C1 segment of cervical spinal cord (tissue), 14 donors: ENCODE results near the gene ERICH6B.
"Not testable (repeated sequence)": the region's sequence is repeated elsewhere in the genome, so short reads cannot be mapped to it uniquely, and the experiment has no call there.

Source experiments
- DNase-seq, 14 donors: peaks; one replicate each; lab custom pipeline; 2025; lab: John Stamatoyannopoulos, UW

ERICH6B gene

DNA sequence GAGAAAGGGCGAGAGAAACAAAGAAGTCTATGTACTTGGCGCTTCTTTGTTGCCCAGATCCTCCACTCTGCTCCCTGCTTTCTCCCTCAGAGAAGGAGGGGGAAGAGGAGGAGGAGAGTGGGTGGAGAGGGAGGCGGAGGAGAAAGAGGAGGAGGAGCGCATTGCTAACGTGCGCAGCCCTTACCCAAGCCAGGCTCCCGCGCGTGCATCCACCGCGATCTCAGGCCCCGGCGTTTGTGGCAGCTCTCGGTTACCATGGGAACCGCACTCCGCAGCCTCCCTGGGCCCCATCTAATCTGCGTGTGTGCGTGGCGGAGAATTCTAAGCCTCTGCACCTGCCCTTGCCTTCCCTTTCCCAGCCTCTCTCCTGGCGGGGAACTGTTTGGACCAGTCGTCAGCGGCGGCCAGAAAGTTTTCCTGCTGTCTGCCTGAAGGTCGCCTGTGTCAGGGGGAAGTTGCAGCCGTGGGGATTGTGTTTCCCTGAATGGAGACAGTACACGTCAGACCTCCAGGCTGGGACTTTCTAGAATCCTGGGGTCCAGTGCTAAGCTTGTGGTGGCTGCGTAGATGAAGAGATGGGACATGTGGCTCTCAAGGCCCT lies at the start of gene ERICH6B:
Gene ERICH6B, minus strand, starts transcription at position 239 of the 601 bp plus-strand sequence. CDS start 18,734 bp downstream, outside the sequence.
- peak in 5 of 14 donors; percentile 2 to 20 (median 9) for DNase-seq

DNA sequence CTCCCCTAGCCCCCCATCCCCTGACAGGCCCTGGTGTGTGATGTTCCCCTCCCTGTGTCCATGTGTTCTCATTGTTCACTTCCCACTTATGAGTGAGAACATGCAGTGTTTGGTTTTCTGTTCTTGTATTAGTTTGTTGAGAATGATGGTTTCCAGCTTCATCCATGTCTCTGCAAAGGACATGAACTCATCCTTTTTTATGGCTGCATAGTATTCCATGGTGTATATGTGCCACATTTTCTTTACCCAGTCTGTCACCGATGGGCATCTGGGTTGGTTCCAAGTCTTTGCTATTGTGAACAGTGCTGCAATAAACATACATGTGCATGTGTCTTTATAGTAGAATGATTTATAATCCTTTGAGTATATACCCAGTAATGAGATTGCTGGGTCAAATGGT lies 47.4 kb upstream of the ERICH6B start:
- DNase-seq: not testable (repeated sequence)

DNA sequence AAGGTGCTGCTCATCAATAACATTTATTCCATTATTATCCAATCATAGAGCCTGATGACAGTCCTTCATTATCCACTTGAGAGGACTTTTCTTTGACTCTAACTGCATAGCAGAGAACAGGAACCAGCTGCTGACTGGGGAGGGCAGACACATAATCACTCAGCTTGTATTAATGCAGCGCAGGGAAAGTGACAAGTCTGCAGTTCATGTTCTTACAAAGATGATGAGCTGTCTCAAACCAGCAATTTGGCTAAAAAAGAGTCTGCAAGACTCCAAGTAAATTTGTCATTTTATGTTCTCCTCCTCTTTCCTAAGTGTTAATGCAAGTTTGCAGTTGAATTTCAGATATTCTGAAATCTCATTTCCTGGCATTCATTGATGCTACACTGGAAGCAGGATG lies 46.6 kb upstream of the ERICH6B start:
- DNase-seq: no peak

DNA sequence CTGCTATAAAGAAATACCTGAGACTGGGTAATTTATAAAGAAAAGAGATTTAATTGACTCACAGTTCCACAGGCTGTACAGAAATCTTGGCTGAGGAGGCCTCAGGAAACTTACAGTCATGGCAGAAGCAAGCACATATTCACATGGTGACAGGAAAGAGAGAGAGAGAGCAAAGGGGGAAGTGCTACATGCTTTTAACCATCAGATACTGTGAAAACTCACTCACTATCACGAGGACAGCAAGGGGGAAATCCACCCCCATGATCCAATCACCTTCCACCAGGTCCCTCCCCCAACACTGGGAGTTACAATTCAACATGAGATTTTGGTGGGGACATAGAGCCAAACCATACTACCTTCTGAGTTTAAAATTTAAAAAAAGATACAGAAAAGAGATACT lies 44.9 kb upstream of the ERICH6B start:
- not testable (repeated sequence) for DNase-seq

DNA sequence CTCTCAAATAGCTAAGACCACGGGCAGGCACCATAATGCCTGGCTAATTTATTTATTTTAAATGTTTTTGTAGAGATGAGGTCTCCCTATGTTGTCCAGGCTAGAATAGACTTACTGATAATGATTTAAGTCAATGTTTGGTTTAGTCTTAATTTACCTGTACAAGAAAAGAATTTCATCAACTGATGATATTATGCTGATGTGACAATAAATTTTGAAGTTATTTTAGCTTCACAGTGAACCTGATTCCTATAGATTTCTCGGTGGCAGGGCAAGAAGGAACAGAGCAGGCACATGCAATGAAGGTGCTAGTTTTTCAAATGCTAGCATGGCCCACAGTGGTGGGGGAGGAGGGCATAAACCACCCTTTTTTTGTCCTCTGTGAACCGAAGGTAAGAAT lies 44.0 kb upstream of the ERICH6B start:
- no peak for DNase-seq

DNA sequence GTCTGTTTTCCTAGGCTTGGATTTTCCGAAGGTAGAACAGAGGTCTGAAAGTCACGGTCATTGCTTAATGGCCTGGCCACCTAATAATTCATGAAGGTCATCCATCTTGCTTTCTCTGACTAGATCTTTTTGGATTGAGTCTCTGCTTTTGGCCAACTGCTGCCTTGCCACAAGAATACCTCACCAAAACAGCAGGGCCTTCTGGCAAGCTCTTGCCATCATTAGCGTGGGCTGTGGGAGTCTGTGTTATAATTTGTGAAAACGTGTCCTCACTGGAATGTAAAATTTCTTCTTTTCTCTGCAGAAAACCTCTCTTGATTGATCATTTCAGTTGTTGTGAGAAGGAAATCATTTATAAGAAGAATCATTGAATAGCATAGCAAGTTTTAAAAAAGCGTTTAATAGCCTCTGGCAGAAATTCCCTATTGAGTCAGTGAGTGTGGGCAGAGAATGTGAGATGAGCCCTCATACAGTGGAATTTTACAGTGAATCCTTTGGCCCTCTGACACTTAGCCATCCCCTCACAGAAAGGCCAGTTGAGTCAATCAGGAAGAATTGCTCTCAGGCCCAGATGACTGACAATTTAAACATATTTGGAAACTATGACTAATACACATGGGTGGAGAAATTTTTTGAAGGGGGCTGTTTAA lies 43.2 kb upstream of the ERICH6B start:
- no peak for DNase-seq

DNA sequence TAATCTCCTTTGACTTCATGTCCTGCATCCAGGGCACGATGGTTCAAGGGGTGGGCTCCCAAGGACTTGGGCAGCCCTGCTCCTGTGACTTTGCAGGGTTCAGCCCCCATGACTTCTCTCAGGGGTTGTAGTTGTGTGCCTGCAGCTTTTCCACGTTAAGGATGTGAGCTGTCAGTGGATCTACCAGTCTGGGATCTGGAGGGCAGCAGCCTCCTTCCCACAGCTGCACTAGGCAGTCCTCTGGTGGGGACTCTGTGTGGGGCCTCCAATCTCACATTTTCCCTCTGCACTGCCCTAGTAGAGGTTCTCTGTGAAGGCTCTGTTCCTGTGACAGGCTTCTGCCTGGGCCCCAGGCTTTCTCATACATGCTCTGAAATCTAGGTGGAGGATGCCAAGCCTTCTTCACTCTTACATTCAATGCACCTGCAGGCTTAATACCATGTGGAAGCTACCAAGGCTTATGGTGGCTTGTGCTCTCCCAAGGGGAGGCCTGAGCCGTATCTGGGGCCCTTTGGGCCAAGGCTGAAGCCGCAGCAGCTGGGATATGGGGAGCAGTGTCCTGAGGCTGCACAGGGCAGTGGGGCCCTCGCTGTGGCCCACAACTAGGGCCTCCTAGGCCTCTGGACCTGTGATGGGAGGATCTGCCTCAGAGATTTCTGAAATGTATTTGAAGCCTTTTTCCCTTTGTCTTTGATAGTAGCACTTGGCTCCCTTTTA lies 39.3 kb upstream of the ERICH6B start:
- DNase-seq: no peak

DNA sequence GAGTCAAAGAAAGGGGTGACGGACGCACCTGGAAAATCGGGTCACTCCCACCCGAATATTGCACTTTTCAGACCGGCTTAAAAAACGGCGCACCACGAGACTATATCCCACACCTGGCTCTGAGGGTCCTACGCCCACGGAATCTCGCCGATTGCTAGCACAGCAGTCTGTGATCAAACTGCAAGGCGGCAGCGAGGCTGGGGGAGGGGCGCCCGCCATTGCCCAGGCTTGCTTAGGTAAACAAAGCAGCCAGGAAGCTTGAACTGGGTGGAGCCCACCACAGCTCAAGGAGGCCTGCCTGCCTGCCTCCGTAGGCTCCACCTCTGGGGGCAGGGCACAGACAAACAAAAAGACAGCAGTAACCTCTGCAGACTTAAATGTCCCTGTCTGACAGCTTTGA lies 29.7 kb upstream of the ERICH6B start:
- DNase-seq: not testable (repeated sequence)

DNA sequence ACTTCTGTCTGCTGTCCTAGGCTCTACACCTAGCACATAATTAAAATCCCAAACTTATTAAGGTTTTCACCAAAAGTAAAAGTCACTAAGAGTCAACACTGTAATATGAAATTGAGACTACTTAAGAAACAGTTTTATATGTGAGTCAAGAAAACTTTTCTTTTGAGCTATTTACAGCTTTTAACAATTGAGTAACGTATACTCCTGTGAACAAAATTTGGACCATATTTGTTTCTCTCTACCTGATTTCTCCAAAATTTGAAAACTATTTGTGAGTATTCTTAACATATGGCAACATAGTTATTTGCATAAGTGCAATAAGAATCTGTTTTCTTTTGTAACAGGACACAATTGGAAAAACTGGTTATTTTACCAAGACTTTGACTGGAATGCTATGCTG lies 26.6 kb upstream of the ERICH6B start:
- DNase-seq: not testable (repeated sequence)

DNA sequence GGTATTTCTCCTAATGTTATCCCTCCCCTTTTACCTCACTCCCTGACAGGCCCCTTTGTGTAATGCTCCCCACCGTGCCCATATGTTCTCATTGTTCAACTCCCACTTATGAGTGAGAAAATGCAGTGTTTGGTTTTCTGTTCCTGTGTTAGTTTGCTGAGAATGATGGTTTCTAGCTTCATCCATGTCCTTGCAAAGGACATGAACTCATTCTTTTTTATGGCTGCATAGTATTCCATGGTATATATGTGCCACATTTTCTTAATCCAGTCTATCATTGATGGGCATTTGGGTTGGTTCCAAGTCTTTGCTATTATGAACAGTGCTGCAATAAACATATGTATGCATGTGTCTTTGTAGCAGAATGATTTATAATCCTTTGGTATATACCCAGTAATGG lies 19.8 kb upstream of the ERICH6B start:
- DNase-seq: not testable (repeated sequence)

DNA sequence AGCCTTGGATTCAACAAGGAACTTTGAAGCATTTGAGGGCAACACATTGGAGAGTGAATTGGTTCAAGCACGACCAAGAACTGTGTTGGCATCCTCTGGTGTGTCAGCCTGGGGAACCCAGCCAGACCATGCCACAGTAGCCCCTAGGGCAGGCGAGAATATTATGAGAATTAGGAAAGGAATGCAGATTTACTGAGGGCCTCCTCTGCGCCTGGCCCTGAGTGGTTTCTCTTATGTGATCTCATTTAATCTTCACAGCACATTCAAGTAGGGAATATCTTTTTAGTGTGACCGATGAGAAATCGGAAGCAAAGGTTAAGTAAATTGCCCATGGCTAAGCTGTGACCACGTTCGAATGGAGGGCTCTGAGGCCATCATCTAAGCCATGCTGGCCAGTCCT lies 15.3 kb upstream of the ERICH6B start:
- no peak for DNase-seq

DNA sequence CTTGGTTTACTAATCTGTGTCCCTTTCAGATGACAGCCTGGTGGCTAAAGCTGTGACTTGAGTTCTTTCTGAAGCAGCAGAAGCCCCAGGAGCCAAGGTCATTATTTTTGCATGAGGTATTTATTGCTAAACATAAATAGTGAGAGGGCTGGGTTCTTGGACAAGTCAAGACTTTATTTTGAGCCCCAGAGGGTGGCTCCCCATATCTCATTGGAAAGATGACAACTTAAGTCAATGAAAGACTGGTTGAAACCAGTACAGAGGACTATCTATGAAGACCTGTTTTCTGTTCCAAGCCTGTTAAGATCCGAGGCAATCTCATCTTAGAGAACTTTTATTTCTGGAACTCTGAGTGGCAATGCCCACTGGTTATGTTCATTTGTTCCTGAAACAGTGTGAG lies 14.4 kb upstream of the ERICH6B start:
- DNase-seq: no peak

DNA sequence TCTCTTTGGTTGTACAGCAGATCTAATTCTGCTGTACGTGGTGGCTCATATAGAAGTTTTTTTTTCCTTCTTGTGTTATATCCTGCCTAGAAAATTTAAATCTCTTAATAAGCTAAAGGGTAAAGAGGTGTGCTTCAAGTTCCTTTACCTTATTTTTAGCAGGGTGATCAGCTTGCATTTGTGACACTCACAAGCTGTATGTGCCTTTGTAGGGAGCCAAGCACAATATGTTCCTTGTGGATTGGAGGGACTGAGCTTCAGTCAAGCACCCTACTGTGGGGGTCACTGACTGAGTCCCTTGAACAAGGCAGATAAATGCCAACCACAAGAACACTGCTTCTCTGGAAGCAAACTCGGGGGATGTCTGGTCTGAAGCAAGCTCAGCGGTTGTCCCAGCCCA lies 12.6 kb upstream of the ERICH6B start:
- DNase-seq: no peak

DNA sequence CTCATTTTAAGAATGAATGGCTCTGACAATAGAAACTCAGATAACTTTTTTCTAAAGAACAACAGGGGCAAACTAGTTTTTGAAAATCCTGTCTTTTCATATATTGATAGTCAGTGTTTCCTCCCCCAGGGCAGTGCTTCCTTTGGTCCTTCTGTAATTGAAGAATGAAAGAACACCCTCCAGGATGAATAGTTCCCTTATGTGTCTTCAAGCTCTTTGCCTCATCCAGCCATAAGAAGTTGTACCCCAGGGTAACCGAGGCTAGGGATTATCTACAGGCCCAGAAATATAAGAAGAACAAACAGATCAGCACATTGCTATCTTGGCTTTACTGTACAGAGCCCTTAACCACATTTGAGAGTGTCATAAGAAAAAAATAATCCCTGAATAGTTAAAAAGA lies 12.1 kb upstream of the ERICH6B start:
- DNase-seq: no peak

DNA sequence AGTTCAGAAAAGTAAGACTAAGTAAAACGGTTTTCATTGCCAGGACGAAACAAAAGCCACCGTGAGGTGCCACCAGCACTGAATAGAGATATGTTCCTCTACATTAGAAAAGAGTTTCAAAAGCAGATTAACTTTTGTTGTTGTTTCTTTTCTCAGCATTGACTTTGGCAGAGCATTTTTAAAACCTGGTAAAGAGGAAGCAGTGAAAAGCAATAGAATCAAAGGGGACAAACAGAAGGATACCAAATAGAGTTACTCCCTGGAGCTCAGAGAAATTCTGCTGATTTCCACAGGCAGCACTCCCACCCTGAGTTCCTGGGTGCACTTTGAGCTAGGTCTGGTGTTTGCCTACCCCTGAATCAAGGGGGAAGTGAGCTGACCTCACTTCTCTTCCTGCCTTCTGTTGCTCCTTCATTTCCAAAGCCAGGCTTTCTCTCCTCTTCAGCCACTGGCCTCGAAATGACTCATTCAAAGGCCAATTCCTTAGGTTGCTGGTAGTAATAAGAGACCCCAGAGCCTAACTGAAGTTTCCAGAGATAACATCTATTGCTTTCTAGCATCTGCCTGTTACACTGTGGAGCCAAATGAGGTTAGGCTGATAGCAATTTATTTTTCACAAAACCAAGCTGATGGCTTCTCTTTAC lies 11.3 kb upstream of the ERICH6B start:
- no peak for DNase-seq

DNA sequence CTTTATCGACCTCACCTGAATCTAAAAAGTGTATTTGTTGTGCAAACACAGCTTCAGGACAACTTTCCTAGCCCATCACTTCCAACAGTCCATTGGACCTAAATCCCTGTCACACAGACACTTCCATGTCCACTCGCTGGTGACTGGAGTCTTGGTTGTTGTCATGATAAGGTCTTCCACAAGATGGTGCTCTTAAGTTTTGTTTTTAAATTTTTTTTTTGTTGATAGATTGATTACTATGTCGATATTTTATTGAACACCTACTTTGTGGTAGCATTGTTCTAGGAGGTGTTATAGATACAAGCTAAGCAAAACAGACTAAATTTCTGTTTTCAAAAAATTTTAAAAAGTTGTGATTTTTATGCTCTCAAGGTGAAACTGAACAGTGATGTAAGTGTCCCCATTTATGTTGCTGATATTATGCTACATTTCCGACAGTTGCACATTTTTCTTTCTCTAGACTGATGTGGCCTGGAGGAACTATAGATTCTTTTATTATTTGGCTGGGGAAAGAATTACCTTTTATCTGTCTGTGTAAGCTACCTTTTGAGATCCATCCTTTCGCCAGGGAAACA lies 8.1 kb upstream of the ERICH6B start:
- DNase-seq: no peak

DNA sequence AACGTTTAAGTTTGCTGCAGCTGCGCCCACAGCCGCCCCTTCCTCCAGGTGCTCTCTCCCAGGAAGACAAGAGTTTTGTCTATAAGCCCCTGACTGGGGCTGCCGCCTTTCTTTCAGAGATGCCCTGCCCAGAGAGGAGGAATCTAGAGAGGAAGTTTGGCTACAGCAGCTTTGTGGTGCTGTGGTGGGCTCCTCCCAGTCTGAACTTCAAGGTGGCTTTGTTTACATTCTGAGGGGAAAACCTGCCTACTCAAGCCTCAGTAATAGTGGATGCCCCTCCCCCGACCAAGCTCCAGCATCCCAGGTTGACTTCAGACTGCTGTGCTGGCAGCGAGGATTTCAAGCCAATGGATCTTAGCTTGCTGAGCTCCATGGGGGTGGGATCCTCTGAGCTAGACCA lies 6.4 kb upstream of the ERICH6B start:
- DNase-seq: no peak

DNA sequence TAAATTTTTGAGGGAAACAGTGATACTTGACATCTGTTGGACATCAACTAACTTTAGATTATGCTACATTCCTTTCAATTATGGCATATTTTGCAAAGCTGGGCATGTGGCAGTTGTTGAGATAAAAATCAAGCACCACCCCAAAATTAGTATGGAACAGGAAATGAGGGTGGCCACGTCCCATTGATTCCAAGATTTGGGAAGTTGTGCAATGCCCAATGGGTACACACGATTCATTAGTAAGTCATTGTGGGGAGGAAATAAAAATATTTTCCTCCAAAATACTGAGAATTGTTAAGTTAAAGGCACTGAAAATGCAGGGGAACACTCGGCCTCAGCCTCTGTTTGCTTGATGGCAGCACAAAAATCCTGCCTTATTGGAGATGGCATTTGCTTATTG lies 7.6 kb downstream of the ERICH6B start:
- DNase-seq: no peak

DNA sequence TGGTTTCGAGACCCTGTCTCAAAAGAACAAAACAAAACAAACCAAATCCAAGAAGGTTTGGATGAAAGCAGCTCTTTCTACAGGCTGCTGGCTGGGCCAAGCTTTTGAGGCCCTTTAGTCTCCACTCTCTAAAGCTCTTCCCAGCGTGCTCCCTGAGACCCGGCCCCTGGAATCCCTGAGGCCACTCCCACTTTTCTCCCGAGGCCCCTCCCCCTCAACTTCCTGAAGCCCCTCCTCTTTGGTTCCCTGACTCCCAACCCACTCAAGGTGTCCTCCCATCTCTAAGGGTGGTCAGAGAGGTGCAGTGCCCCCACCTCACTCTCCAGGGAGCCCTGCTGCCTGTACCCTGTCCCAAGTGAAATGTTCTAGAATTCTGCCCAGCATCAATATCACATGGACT lies 10.6 kb downstream of the ERICH6B start:
- DNase-seq: no peak

DNA sequence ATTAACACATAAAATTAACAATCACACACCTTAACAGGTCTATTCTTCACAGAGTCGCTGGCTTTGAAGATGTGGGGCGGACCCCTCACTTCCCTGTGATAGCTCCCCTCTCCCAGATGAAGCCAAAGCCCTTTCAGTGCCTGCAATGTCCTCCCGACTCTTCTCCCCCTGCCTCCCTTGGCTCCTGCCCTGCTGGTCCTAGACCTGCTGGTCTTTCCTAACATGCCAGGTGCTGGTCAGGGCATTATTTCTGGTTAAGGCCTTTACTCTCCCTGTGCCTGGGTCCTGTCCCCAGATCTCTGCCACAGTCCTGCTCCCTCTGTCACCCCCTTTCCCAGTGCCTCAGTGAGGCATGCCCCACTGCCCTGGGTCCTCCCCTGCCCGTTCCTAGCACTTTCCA lies 12.2 kb downstream of the ERICH6B start:
- no peak for DNase-seq

DNA sequence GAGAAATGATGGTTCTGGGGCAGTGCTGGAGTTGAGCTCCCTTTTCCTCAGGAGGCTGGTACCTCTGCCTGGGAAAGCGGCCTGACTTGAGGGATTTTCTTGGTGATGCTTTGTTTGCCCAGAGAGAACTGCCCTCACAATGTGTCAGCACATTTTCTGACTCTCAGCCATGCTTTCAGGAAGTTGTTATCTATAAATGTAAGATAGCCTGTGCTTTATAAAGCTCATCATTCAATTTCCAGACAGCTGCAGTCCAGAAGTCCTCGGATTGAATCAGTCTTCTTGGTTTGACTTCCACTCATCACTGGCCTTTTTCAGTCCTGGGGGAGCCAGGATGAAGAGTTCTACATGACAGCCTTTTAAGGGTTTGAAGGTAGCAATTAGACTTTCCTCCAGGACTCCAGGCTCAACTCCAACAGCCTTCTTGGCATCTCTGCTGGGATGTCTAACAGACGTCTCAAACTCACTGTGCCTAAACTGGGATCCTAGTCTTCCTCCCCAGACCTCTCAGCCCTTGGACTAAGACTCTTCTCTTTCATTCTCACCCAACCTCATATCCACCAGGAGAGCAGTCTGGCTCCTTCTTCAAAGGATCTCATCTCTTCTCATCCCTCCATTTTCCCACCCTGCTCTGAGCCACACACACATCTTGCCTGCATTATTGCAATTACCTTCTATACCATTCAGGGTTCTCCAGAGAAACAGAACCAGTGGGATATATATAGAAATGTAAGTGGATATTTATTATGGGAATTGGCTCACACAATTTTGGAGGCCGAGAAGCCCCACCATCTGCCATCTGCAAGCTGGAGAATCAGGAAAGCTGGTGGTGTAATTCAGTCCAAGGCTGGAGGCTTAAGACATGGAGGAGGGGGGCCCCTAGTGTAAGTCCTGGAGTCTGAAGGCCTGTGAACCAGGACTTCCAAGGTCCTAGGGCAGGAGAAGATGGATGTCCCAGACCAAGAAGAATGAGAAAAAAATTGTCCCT lies 13.1 kb downstream of the ERICH6B start:
- DNase-seq: no peak
